DMS53 treated with DMSO at 0.1 percent for 48 hours (cell line): ENCODE results near the gene NADK.
"Not testable (repeated sequence)": the region's sequence is repeated elsewhere in the genome, so short reads cannot be mapped to it uniquely, and the experiment has no call there.

Experiments used
- DNase-seq: peaks from one replicate; lab custom pipeline; 2025; ENCODE audit not compliant: unreplicated experiment; lab: John Stamatoyannopoulos, UW

NADK gene

DNA sequence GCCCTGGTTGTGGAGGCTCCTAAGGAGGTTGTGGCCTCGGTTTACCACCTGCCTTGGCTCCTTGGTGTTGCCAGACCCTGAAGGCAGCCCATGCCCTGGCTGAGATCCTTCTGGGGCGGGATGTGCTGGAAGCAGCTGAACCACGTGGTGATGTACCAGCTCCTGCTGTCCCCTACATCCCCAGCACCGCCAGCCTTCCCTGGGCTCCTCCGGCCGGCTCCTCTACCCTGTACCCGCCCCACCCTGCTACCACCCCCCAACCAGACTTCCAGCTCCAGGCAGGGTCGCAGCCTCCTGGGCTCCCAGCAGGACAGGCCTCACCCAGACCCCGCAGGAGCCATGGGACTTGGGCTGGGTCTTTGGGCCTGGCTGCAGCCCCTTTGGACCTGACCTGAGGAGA lies 28.3 kb downstream of the NADK start:
- DNase-seq, result not testable (repeated sequence)

DNA sequence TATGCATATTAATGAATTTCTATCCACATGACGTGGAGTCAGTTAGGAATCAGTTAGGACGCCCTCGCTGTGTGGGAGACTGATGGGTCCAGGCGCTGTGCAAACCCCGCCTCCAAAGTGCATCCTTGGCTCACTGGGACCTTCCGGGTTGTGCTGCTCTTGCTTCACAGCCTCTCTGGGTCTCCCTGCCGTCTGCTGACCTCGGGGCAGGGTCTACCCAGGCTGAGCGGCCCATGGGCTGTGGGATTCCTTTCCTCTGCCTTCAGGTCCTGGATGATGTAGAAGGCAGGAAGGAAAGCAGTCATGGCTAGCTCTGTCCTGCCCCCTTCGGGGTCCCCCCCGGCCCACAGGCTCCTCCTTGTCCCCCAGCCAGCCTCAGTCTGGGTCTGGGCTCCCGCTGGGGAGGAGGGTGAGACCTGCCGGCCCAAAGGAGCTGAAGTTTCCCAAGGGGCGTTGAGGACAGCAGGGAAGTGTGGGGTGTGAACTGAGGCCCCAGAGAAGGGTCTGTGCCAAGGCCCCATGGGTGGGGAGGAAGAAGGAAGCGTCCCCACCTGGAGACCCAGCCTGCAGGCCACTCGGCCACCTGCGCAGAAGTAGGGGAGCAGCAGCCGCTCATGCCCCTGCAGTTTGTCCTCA lies 29.5 kb downstream of the NADK start:
- no peak for DNase-seq

DNA sequence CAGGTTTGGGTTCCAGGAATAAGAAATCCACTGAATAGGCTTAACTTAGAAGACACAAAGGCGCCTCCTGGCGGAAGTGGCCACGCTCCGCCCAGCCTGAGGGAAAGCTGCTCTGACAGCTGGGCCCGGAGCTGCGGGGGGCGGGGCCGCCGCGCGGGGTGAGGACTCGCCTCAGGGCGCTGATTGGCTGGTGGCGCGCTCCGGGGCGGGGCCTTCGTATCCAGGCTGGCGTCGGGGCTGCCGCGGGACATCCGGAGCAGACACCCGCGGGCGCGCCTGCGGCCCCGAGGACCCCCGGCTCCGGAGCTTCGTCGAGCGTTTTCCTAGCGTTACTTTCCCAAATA lies 31.7 kb downstream of the NADK start:
- not testable (repeated sequence) for DNase-seq

DNA sequence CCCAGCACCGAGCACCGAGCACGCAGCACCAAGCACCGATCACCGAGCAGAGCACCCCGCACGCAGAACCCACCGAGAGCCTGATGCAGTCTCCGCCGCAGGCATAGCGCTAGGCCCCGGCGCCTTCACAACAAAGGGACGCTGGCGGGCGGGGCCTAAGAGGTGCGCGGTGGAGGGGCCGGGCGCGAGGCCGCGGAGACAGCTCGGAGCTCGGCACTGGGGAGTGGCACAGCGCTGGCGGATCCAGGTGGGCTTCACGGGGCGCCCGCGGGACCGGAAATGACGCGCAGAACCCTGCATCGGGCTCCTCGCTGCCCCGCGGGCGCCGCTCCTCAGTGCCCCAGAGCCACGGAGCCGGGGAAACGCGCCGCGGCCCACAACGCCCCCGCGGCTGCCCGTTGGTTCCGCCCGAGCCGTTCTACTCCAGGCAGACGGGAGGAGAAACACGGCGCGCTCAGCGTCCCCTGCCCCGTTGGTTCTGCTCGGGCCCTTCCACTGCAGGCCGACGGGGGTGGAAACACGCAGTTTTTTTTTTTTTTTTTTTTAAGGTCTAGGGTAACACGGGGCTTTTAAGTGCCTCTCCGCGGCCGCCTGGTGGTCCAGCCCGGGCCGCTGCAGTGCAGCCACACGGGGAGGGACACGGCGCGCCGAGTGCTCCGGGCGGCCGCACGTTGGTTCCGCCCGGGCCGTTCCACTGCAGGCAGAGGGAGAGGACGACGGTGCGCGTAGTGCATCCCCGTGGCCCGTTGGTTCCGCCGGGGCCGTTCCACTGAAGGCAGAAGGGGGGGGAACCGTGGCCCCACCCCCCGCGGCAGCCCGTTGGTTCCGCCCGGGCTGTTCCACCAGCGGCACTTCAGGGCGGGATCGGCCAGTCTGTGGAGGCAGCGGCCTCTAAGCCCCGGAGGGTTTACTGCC lies 32.4 kb downstream of the NADK start:
- DNase-seq, result not testable (repeated sequence)

DNA sequence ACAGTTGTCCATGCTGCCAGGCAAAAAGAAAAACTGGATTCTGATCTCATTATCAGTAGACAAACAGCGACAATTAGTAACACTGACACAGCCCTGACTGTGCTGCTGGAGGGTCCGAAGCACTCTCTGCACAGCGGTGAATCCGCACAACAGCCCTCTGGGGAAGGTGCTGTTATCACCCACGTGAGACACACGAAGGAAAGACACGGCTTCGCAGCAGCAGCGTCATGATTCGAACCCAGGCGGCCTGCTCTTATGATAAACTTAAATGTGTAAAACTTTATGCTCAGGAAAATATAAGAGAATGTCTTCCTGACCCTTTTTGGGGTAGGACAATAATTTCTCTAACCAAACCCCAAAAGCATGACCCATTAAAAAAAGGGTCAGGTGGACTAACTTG lies 35.7 kb downstream of the NADK start:
- not testable (repeated sequence) for DNase-seq

DNA sequence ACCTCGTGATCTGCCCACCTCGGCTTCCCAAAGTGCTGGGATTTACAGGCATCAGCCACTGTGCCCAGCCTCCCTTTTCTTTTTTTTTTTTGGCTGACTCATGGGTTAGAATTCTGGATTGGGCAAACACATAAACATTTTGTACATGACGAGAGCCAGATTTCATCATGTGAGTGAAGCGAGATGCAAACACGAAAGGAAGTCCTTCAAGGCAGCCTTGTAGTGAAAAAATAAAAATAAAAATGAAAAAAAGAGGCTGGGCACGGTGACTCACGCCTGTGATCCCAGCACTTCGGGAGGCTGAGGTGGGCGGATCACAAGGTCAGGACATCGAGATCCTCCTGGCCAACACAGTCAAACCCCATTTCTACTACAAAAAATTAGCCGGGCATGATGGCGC lies 37.3 kb downstream of the NADK start:
- DNase-seq, result not testable (repeated sequence)

DNA sequence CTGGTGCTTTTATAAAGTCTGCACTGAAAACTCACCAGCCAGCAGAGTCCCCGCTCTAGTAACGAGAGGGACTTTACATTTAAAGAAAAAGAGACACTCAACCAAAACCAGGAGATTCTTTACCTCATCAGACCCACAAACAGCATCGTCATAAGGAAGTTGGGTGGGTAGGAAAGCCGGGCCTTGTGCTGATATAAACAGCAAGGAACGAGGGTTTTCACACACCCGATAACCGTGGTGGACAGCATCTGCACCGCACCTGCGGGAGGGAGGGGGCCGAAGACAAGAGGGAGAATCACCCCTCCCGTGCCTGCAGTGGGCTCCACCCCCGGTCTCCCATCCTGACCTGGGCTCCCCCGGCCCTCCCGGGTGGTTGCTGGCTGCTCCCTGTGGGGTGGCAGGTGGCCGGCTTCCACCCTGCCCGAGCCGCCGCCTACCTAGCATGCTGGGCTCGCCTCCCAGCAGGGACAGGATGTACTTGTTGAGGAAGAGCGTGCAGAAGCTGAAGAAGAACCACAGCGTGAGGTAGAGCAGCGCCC lies 39.4 kb downstream of the NADK start:
- DNase-seq, result not testable (repeated sequence)

DNA sequence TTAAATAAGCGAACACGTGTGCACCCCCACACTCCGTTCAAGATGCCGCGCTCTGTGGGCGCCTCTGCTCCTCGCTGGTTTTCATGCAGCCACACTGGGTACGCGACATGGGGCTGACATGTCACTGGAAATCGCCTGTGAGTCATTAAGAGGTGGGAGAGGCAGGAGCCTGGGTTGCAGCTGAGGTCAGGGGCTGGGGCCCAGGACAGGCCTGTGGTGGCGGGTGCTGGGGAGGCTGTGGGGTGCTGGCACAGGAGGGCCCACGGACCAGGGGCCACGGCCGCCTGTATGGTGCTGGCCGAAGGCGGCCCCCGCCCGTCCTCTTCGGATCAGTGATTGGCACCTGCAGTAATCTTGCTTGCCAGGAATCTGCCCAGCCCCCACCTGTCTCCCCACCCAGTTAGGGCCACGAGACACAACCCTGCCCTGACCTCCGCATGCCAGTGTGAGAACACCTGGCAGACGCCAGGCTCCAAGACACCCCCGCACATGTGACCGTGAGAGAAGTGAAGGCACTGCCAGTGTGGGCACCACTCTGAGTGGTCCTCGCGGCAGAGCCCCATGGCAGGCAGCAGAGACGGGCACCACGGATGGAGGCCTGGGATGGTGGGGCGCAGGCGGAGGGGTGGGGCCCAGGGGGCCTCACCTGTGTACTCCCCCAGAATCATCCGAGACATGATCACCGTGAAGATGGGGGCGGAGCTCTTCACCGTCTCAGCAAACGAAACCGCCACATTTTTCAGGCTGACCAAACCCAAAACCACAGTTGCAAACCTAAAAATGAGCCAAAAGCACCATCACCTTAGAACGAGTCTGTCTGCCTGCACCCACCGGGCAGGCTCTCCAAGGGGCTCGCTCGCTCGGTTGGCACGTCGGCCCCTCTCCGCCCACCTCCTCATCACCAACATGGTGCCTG lies 40.3 kb downstream of the NADK start:
- DNase-seq, result not testable (repeated sequence)

DNA sequence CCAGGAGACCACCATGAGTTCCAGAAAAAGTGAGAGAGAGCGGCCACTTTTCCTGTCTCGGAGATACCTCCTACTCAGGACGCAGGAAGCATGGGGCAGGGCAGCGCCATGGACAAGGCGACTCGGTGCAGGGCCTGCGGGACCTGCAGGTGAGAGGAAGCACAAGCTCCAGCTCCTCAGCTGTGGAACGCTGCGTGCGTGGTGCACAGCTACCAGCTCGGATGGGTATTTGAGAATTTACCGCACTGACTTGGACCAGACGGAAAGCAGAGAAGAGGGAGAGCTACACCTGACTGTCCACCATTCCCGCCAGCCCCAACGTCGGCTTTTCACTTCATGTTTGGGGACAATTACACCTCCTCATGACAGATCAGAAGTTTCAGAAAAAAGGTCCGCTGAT lies 45.9 kb downstream of the NADK start:
- no peak for DNase-seq

DNA sequence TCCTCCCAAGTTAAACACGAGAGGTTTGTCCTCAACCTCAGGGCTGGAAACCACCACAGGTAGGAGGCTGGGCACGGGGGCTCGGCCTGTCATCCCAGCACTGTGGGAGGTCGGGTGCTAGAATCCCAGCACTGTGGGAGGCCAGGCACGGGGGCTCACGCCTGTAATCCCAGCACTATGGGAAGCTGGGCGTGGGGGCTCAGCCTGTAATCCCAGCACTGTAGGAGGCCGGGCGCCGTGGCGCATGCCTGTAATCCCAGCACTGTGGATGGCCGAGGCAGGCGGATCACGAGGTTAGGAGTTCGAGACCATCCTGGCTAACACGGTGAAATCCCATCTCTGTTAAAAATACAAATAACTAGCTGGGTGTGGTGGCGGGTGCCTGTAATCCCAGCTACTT lies 47.4 kb downstream of the NADK start:
- DNase-seq, result no peak

DNA sequence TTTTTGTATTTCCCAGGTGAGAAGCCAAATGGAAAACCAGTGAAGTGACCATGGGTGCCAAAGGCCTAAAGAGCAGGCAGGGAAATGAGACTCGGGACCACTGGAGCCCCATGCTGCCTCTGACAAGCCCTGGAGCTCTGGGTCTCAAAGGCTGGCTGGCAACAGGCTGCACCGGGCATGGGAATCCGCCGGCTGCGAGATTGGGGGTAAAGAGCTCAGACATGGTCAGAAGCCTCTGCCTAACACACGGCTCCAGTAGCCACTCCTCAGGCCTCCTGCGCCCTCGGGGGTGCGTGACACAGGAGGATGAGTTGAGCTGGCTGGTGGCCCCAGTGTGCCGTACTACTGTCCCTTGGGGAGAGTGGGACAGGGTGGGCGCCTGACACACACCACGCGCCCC lies 48.0 kb downstream of the NADK start:
- DNase-seq, result not testable (repeated sequence)

DNA sequence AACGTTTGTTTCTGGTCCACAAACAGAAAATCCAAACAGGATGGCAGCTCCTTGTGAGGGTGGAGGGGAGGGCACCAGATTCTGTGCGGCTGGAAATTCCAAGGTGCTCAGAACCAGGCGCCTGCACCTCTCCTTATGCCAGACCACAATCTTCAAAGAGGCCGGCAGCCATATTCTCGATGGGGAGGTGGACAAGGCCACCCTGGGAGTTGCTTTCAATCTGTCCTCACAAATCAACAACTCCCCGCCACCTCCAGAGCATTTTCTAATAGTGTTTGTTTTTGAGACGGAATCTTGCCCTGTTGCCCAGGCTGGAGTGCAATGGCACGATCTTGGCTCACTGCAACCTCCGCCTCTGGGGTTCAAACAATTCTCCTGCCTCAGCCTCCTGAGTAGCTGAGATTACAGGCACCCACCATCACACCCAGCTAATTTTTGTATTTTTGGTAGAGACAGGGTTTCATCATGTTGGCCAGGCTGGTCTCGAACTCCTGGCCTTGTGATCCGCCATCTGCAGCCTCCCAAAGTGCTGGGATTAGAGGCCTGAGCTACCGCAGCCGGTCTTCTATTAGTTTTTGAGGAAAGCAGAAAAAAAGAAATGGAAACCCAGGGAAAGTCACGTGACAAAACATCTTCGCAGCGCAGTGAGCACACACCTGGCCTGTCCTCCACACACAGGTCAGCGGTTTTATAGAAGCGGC lies 49.0 kb downstream of the NADK start:
- not testable (repeated sequence) for DNase-seq

DNA sequence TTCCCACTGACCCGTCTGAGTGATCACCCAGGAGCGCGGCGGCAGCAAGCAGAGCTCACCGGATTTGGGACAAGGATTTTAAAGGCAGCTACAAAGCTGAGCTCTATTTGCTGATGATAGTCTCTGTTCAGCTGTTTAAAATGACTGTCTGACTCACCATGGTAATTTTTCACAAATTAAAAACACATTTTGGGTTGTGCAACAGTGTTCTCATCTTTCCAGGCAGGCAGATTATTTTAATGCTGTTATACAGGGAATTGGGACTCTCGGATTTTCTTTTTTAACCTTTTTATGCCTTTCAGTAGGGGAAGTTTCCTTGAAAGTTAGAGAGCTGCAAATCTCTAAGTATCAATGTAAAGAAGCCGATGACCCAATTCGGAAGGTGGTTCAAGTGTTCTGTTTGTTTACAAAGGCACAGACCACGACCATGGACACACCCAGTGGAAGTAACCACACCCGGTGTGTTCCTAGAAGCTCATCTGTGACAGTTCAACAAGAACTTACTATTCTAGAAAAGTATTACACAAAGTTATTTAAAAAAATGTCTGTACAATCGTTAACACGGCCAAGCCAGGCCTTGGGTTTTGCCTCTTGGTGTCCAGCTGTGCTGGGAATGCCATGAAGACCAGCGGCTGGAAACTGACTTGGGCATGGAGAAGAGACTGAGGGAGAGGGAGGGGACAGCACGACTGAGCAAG lies 49.8 kb downstream of the NADK start:
- DNase-seq, result not testable (repeated sequence)

DNA sequence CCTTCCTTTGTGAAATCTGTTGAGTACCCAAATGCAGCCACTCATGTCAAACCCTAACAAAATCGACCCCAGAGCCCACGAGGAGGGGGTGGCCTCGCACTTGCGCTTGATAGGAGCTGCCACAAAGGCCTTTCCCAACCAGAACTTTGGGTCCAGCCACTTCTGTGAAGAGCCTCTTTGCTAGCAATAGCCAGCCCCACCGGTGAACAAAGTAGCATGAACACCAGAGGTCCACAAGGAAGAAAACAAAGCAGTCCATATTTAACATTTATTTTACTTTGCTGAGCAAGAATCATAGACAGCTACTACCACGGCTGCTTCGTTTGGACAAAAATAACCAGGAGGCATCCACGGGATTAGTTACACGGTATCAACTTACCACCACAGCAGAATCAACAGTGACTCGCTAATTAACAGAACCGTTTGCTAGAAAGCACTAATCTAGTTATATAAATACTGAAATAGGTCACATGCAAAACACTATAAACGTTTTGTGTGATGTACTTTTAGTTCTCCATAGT lies 51.1 kb downstream of the NADK start:
- not testable (repeated sequence) for DNase-seq

DNA sequence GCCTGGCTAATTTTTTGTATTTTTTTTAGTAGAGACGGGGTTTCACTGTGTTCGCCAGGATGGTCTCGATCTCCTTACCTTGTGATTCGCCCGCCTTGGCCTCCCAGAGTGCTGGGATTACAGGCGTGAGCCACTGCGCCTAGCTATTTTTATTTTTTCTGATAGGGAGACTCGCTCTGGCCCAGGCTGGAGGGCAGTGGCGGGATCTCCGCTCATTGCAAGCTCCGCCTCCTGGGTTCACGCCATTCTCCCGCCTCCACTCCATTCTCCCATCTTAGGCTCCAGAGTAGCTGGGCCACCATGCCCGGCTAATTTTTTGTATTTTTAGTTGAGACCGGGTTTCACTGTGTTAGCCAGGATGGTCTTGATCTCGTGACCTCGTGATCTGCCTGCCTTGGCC lies 52.2 kb downstream of the NADK start:
- DNase-seq, result not testable (repeated sequence)

DNA sequence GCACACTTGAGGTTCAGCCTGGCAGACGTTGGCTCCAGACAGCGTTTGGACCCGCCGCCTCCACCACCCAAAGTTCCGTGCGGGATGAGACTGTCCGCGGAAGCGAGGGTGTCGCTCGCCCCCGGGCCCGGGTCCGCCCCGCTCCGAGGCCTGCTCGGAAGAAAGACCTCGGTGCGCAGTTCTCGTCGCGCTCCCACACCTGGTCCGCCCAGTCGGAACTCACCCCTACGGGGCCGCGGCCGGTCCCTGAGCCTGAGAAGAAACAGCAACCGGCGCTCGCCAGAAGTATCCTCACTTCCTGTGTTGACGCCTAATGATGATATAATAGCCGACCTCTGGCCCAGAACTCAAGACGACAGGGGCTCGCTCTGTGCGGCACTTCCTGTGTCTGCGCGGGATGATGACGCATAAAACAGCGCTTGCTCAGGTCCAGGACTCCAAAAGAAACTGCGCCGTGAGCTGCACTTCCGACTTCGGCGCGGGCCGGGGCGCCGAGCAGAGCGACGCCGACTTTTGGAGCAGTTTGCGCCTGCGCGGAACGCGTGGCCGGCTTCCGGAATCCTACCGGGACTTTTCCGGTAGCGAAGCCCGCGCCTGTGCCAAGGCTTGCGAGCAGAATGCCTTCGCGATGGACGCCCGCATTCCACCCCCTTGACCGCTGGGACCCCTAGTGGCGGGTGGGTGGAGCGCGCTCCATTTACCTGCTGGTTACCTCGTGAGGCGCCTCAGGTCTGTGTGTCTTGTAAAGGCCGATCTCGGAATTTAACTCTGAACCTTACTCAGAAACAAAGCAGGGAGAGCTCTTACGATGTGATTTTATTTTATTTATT lies 54.0 kb downstream of the NADK start, which contains the start of gene CDK11A:
Gene CDK11A (minus strand): TSS at position 323 of the 830 bp plus-strand sequence. CDS start 1,539 bp downstream, outside the sequence.
- DNase-seq, result peak; percentile 97

DNA sequence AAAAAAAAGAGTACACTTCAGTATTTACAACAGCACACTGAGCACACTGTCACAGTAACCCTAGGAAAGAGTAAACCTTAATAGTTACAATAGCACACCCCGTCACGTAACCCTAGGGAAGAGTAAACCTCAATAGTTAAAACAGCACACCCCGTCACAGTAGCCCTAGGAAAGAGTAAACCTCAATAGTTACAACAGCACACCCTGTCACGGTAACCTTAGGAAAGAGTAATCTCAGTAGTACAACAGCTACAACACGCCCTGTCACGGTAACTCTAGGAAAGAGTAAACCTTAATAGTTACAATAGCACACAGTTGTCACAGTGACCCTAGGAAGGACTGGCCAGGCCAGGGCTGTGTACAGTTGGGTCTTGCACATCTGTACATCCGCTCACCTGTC lies 57.1 kb downstream of the NADK start:
- no peak for DNase-seq

DNA sequence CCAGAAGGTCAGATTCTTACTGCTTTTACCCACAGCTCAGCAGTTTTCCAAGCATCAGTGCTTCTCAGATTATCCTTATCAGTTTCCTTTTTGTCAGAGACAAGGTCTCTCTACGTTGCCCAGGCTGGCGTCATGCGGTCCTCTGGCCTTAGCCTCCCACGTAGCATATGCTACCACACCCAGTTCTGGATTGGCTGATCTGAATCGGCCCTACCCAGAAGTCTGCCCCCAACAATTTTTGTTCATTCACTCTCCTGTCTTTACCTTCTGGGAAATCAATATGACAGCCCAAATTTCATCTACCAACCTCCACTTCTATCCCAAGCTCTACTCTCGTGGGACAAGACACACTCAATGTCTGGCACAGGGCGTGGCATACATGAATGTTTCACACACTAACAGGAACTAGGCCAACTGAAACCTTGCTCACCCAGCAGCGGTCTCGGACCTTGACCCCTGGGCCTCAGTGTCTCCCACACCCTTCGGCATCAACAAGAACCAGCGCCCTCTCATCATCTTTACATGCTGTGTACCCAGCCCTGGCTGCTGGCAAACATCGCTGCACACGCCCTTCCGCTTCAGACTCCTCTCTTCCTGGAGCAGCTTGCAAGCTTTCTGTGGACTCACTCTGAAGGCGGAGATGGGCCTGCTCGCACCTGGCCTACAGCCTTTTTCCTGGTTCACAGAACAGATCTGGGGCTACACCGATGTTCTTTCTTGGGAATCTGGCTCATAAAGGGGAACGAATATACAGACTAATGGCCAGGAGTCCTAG lies 63.0 kb downstream of the NADK start:
- not testable (repeated sequence) for DNase-seq
